Loucy (cell line): ENCODE data around the gene CSKMT.

Experiments
- H2AFZ ChIP-seq: fragments of 200-600 bp; sonication (generic); 2 replicates; pipeline ENCODE4 v1.6.0; 2016; ENCODE audit warnings: antibody characterized with exemption, mild to moderate bottlenecking, low read length, moderate library complexity
- H3F3A ChIP-seq: fragments of 200-600 bp; 2 replicates; pipeline ENCODE4 v1.6.0; 2016; ENCODE audit warnings: antibody characterized with exemption, low read depth, mild to moderate bottlenecking
- H3K27me3 ChIP-seq: fragments of 200-600 bp; sonication (generic); 2 replicates; pipeline ENCODE4 v1.6.1; 2014; ENCODE audit warnings: low read length, mild to moderate bottlenecking; ENCODE audit not compliant: insufficient read depth, poor library complexity, severe bottlenecking
- H3K36me3 ChIP-seq: fragments of 200-600 bp; sonication (generic); 2 replicates; pipeline ENCODE4 v1.6.1; 2016; ENCODE audit warnings: low read length; ENCODE audit not compliant: insufficient read depth
- H3K4me1 ChIP-seq: fragments of 200-600 bp; sonication (generic); 2 replicates; pipeline ENCODE4 v1.5.1; 2014; ENCODE audit warnings: low read length, mild to moderate bottlenecking; ENCODE audit not compliant: insufficient read depth, poor library complexity, severe bottlenecking
- H3K4me2 ChIP-seq: fragments of 200-600 bp; sonication (generic); 2 replicates; pipeline ENCODE4 v1.6.0; 2014; ENCODE audit warnings: antibody characterized with exemption, low read length, low read depth, mild to moderate bottlenecking; ENCODE audit not compliant: poor library complexity, severe bottlenecking
- H3K4me3 ChIP-seq: fragments of 200-600 bp; sonication (generic); 2 replicates; pipeline ENCODE4 v1.5.1; 2014; ENCODE audit warnings: low read length, mild to moderate bottlenecking, mixed read lengths; ENCODE audit not compliant: poor library complexity, severe bottlenecking
- H3K79me2 ChIP-seq: fragments of 200-600 bp; sonication (generic); 2 replicates; pipeline ENCODE4 v1.6.1; 2014; ENCODE audit warnings: low read length; ENCODE audit not compliant: insufficient read depth
- H3K9ac ChIP-seq: fragments of 200-600 bp; sonication (generic); 2 replicates; pipeline ENCODE4 v1.6.0; 2014; ENCODE audit warnings: mild to moderate bottlenecking, low read depth, low read length, moderate library complexity; ENCODE audit not compliant: poor library complexity, severe bottlenecking
- H3K9me2 ChIP-seq: fragments of 200-600 bp; sonication (generic); replicated peaks from 2 replicates; pipeline ENCODE4 v1.6.1; 2016; ENCODE audit warnings: low read depth, low read length, mixed read lengths
- H3K9me3 ChIP-seq: fragments of 200-600 bp; sonication (generic); 2 replicates; pipeline ENCODE4 v1.6.1; 2014; ENCODE audit warnings: mild to moderate bottlenecking, antibody characterized with exemption, low read length, low read depth; ENCODE audit not compliant: insufficient read depth
- H4K20me1 ChIP-seq: fragments of 200-600 bp; sonication (generic); 2 replicates; pipeline ENCODE4 v1.6.0; 2014; ENCODE audit warnings: antibody characterized with exemption, low read length, mild to moderate bottlenecking; ENCODE audit not compliant: insufficient read depth, poor library complexity, severe bottlenecking
- CTCF ChIP-seq: fragments of 200-600 bp; sonication (generic); conservative IDR thresholded peaks from 2 replicates; pipeline ENCODE4 v1.5.1; 2014; ENCODE audit warnings: mild to moderate bottlenecking, antibody characterized with exemption, low read length
- EZH2phosphoT487 ChIP-seq: fragments of 200-600 bp; IDR thresholded peaks from 2 replicates; pipeline ENCODE4 v1.6.1; 2018; ENCODE audit warnings: antibody characterized with exemption, mild to moderate bottlenecking, moderate library complexity, borderline replicate concordance

CSKMT gene

DNA sequence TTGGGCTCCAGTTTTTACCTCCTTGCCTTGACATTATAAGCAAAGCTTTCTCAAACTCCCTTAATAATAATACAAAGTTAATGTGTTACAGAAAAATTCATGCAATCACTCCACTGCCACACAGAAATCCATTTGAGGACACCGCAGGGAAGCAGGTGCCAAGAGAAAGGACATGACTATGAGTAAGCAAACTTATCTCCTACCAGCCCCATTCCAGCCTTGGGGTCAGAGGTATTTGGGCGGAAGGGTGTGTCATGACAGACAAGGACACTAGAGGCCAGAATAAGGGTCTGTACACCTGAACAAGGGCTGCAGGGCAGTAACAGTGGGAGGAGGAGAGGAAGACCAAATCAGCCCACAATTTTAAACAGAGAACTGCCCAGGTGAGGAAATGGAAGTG is 48.2 kb downstream of the CSKMT start:
- Histone ChIP-seq H3K36me3 (peaks cover 89% of the 10 kb centered on the region), H3K9ac (no peak overlapping the region), H3K9me3 (no peaks in the 10 kb centered on the region), H3K9me2 (no peaks in the 10 kb centered on the region), H3K4me2 (no peak overlapping the region), H3K4me3 (no peak overlapping the region), H3K27me3 (no peaks in the 10 kb centered on the region), H3K4me1 (peaks cover 3% of the 10 kb centered on the region), H3F3A (peaks cover 7% of the 10 kb centered on the region; the same call in 1 of the 2 replicates), H3K79me2 (peaks cover 49% of the 10 kb centered on the region), H4K20me1 (peaks cover 57% of the 10 kb centered on the region), H2AFZ (no peak overlapping the region)
- no peak for TF ChIP-seq EZH2phosphoT487

DNA sequence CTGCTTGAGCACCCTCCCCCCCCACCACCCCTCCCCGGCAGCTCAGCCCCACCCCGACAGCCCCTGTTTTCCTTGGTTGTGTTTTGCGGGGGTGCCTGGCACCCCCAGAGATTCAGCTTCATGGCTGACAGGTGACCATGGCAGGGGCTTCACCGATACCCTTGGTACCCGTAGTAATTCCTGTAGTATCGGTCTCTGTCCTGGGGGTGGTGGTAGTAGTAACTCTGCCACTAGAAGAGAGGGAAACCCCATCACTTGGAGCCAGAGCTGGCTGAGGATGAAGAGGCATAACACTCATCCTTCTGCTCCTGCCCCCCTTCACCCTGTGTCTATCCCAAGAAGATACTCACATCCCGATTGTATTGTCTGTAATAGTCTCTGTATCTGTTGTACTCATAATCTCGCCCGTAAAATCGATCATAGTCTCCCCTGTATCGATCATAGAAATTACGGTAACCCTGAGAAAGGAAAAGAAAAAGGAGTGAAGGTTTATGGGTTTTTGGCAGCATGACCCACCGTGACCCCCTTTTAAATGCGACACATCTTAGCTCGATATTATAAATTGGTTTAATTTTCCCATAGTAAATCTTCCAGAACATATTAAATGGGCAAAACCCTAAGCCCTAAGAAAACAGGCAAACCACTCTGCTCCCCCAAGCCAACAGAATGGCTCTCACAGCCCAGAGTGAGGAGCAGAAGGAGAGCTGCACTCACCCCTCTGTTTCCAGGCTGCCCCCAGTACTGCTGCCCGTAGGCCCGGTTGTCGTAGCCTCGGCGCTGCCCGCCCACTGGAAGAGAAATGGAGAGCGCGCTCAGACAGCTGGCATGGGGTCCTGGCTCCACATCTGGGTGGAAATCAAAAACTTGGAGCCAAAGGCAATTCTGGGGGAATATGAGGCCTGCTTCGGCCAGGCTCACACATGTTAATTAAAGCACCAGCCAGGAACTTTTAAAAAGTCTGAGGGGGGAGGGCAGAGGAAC is 50.3 kb downstream of the CSKMT start:
- no peak overlapping the region for H3K4me2 ChIP-seq
- H4K20me1 ChIP-seq, result peaks cover 73% of the 10 kb centered on the region
- peaks cover 7% of the 10 kb centered on the region; the same call in 1 of the 2 replicates for H3F3A ChIP-seq
- H3K4me3 ChIP-seq, result no peak overlapping the region
- H3K9me3 ChIP-seq, result no peaks in the 10 kb centered on the region
- no peaks in the 10 kb centered on the region for H3K27me3 ChIP-seq
- peaks cover 69% of the 10 kb centered on the region for H3K79me2 ChIP-seq
- no peak overlapping the region for H2AFZ ChIP-seq
- H3K9ac ChIP-seq, result no peak overlapping the region
- no peak; the same call in 1 of the 2 replicates for TF ChIP-seq CTCF
- no peak for TF ChIP-seq EZH2phosphoT487
- H3K36me3 ChIP-seq, result peaks cover 94% of the 10 kb centered on the region
- H3K9me2 ChIP-seq, result no peaks in the 10 kb centered on the region
- peaks cover 6% of the 10 kb centered on the region for H3K4me1 ChIP-seq

DNA sequence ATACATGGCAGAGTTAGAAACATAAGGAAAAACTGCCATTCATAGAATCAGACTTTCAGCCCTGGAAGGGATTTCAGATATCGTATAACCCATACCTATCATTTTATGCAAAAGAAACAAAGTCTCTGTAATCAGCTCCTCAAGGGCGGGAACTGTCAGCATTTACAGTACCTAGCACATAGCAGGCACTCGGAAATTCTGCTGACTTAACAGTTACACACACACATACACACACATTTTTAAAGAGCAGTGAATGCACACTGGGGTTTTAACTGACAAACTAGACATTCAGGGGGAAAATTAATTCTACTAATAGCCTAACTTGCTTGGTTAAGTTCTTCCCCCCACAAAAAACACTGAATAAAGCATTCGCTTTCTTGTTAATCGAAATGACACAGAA is 51.1 kb downstream of the CSKMT start:
- peak overlapping the region; percentile 10 for H3K9ac ChIP-seq
- peaks cover 96% of the 10 kb centered on the region for H3K36me3 ChIP-seq
- no peaks in the 10 kb centered on the region for H3K27me3 ChIP-seq
- peaks cover 10% of the 10 kb centered on the region for H3K4me1 ChIP-seq
- TF ChIP-seq CTCF, result no peak
- no peak for TF ChIP-seq EZH2phosphoT487
- peaks cover 7% of the 10 kb centered on the region; the same call in 1 of the 2 replicates for H3F3A ChIP-seq
- H2AFZ ChIP-seq, result no peak overlapping the region
- H3K4me2 ChIP-seq, result peak overlapping the region; percentile 6
- H3K9me3 ChIP-seq, result no peaks in the 10 kb centered on the region
- H3K9me2 ChIP-seq, result no peaks in the 10 kb centered on the region
- peaks cover 77% of the 10 kb centered on the region for H3K79me2 ChIP-seq
- H3K4me3 ChIP-seq, result no peak overlapping the region
- peaks cover 77% of the 10 kb centered on the region for H4K20me1 ChIP-seq
